A549 (cell line): ENCODE measurements around the gene POMT1. TPM values are rescaled to one million over a fixed set of nuclear protein-coding genes. Genes with fewer than 3 reads are reported as not detected.

Source experiments
- ATAC-seq, 2 experiments: fragments of 200-7000 bp in 1 of 2; fragments of >200 bp in 1 of 2; cut with Nextera tagmentation in 1 of 2; cut with Tn5 transposase in 1 of 2; 3 replicates each; pipeline versions ENCODE4 v1.8.0 to v1.9.1; 2018 to 2020; ENCODE audit warnings: mild to moderate bottlenecking in 1 of 2, moderate library complexity in 1 of 2
- CTCF ChIA-PET: fragments of 300-600 bp; sonication (Branson Sonifier 250); formaldehyde crosslinking; extraction: SDS; loops from one replicate; lab custom pipeline; 2021; ENCODE audit warnings: antibody characterized with exemption, inconsistent platforms; lab: Yijun Ruan, JAX
- POLR2A ChIA-PET: fragments of 350-600 bp; formaldehyde crosslinking; extraction: SDS; loops from one replicate; lab custom pipeline; 2021; ENCODE audit warnings: antibody characterized with exemption, inconsistent platforms; lab: Yijun Ruan, JAX
- DNase-seq, 2 experiments: peaks; one replicate each; pipeline versions ENCODE4 v3.0.0 to v3.0.0-alpha.2; 2011 to 2016; ENCODE audit warnings: low read depth in 1 of 2, low spot score in 1 of 2
- FAIRE-seq: peaks from 2 replicates; lab custom pipeline; 2011; peaks lifted over from hg19 to GRCh38; lab: Jason Lieb, UNC
- H3K27ac ChIP-seq, 2 experiments: fragments of >200 bp; sonication (Bioruptor Twin); formaldehyde crosslinking; 3 replicates each; pipeline ENCODE4 v1.5.1; 2016 to 2017
- H3K4me1 ChIP-seq: fragments of >200 bp; sonication (Bioruptor Twin); formaldehyde crosslinking; 3 replicates; pipeline ENCODE4 v1.6.1; 2016
- H3K4me2 ChIP-seq: fragments of >200 bp; sonication (Bioruptor Twin); formaldehyde crosslinking; 3 replicates; pipeline ENCODE4 v1.6.1; 2016
- H3K4me3 ChIP-seq: fragments of >200 bp; sonication (Bioruptor Twin); formaldehyde crosslinking; 3 replicates; pipeline ENCODE4 v1.5.1; 2016
- H3K9me3 ChIP-seq: fragments of >200 bp; sonication (Bioruptor Twin); formaldehyde crosslinking; 3 replicates; pipeline ENCODE4 v1.6.1; 2016
- BHLHE40 ChIP-seq: IDR thresholded peaks from 2 replicates; pipeline ENCODE4 v1.6.1; 2012; ENCODE audit warnings: low read depth, low read length, inconsistent platforms
- CTCF ChIP-seq: fragments of >200 bp; sonication (Bioruptor Twin); formaldehyde crosslinking; IDR thresholded peaks from 3 replicates; pipeline ENCODE4 v1.5.1; 2016
- ELK1 ChIP-seq: fragments of 150-350 bp; IDR thresholded peaks from 2 replicates; pipeline ENCODE4 v1.6.1; 2014; ENCODE audit warnings: low read depth, mild to moderate bottlenecking, low read length
- ESRRA ChIP-seq: fragments of 150-350 bp; IDR thresholded peaks from 2 replicates; pipeline ENCODE4 v1.6.1; 2014; ENCODE audit warnings: mild to moderate bottlenecking, low read length, borderline replicate concordance
- FOSL2 ChIP-seq, 2 experiments: fragments of 450-650 bp in 1 of 2; fragments of >200 bp in 1 of 2; sonication (Bioruptor Twin) in 1 of 2; formaldehyde crosslinking; IDR thresholded peaks; 2 replicates each; pipeline versions ENCODE4 v1.5.0 to v1.6.1; 2016 to 2020; ENCODE audit warnings: mild to moderate bottlenecking in 1 of 2, moderate library complexity in 1 of 2
- FOXS1 ChIP-seq: fragments of 250-450 bp; sonication (Bioruptor Pico); IDR thresholded peaks from 2 replicates; pipeline ENCODE4 v1.5.0; 2020; ENCODE audit warnings: mild to moderate bottlenecking, moderate library complexity
- HEYL ChIP-seq: fragments of 250-450 bp; sonication (Bioruptor Pico); IDR thresholded peaks from 2 replicates; pipeline ENCODE4 v1.8.0; 2021; ENCODE audit warnings: mild to moderate bottlenecking, moderate library complexity
- MAFK ChIP-seq: fragments of 450-650 bp; IDR thresholded peaks from 2 replicates; pipeline ENCODE4 v1.6.1; 2014; ENCODE audit not compliant: partially characterized antibody
- MAZ ChIP-seq: fragments of 150-350 bp; IDR thresholded peaks from 2 replicates; pipeline ENCODE4 v1.6.1; 2014; ENCODE audit warnings: antibody characterized with exemption, low read depth, low read length, borderline replicate concordance
- PBX3 ChIP-seq: IDR thresholded peaks from 2 replicates; pipeline ENCODE4 v1.6.1; 2012
- POLR2AphosphoS2 ChIP-seq: conservative IDR thresholded peaks from 2 replicates; pipeline ENCODE4 v1.6.1; 2012; ENCODE audit warnings: low read length, improper control_type of control experiment, inconsistent platforms
- REST ChIP-seq: fragments of 200-600 bp; sonication (generic); IDR thresholded peaks from 2 replicates; pipeline ENCODE4 v1.6.1; 2016; ENCODE audit warnings: antibody characterized with exemption, mild to moderate bottlenecking, moderate library complexity
- SMC3 ChIP-seq: fragments of >200 bp; sonication (Bioruptor Twin); formaldehyde crosslinking; IDR thresholded peaks from 3 replicates; pipeline ENCODE4 v1.6.1; 2018; ENCODE audit warnings: inconsistent platforms
- SREBF2 ChIP-seq: fragments of 450-650 bp; IDR thresholded peaks from 2 replicates; pipeline ENCODE4 v1.6.1; 2014; ENCODE audit warnings: mild to moderate bottlenecking, moderate library complexity
- TP53 ChIP-seq: fragments of 250-450 bp; sonication (Bioruptor Pico); IDR thresholded peaks from 2 replicates; pipeline ENCODE4 v1.5.0; 2021; ENCODE audit warnings: mild to moderate bottlenecking, moderate library complexity
- USF2 ChIP-seq: fragments of 450-650 bp; IDR thresholded peaks from 2 replicates; pipeline ENCODE4 v1.6.1; 2014; ENCODE audit warnings: antibody characterized with exemption
- ZFP36 ChIP-seq: fragments of 450-650 bp; IDR thresholded peaks from 2 replicates; pipeline ENCODE4 v1.6.1; 2014; ENCODE audit warnings: borderline replicate concordance; ENCODE audit not compliant: partially characterized antibody
- ZNF302 ChIP-seq: fragments of 250-450 bp; sonication (Bioruptor Pico); IDR thresholded peaks from 2 replicates; pipeline ENCODE4 v1.9.0; 2021; ENCODE audit warnings: inconsistent platforms, mild to moderate bottlenecking, moderate library complexity
- ZSCAN20 ChIP-seq: fragments of 250-450 bp; sonication (Bioruptor Pico); IDR thresholded peaks from 2 replicates; pipeline ENCODE4 v1.8.0; 2022; ENCODE audit warnings: mild to moderate bottlenecking, moderate library complexity
- WGBS: methylation state at CpG from one replicate; pipeline ENCODE4 v1.1.6; 2017; ENCODE audit errors: missing lambda C conversion rate; 5-methylcytosine and 5-hydroxymethylcytosine counted together
- polyA plus RNA-seq, 4 experiments: library from polyadenylated mRNA; depleted of rRNA in 3 of 4; stranded (reverse); fragments of >200 nt; fragmentation: RNase III in 1 of 4; extraction: RNeasy Plus Mini Kit Qiagen cat#74134 plus additional on column Dnase treatment in 1 of 4; gene quantifications; 2 replicates in 3 of 4; 3 replicates in 1 of 4; pipeline ENCODE4 v1.2.3, GENCODE V29; 2011 to 2017

The POMT1 gene
- polyA plus RNA-seq, 2 of the 4 experiments (the other 2 are of a cell fraction) = 16.5 to 17.7 TPM

- H3K27ac ChIP-seq = no peak overlapping the region
- H3K4me1 ChIP-seq = no peaks in the 10 kb centered on the region
- TF ChIP-seq FOXS1 (CRISPR knock-in tag) (no peak), SREBF2 (no peak), REST (no peak), MAFK (no peak), TP53 (no peak), POLR2AphosphoS2 (no peak), USF2 (no peak), ESRRA (no peak), ZNF302 (CRISPR knock-in tag) (no peak), ZFP36 (no peak), BHLHE40 (no peak), ELK1 (no peak), SMC3 (no peak), ZSCAN20 (CRISPR knock-in tag) (no peak), HEYL (CRISPR knock-in tag) (no peak), FOSL2 (IDR thresholded peaks at IDR 0.05) (no peak), FOSL2 (CRISPR knock-in tag; IDR thresholded peaks at IDR 0.05) (no peak), PBX3 (no peak), MAZ (no peak), CTCF (no peak)
- ChIA-PET POLR2A (no interaction called here), CTCF (interaction anchor here (1.1 to 5.8 kb wide), 3 partner anchors 11 to 22 kb away, joined by 3 to 35 read pairs (median 3); no protein-coding TSS in a partner anchor)
- WGBS = 76% methylated on average over 8 of the region's 8 CpGs
- no peak overlapping the region for H3K4me3 ChIP-seq
- H3K9me3 ChIP-seq = no peaks in the 10 kb centered on the region
- H3K4me2 ChIP-seq = no peak overlapping the region
- no peak for FAIRE-seq
- DNase-seq = no peak
- ATAC-seq = no peak
Measured at GRCh38 chr9:131490514-131490913, 12.2 kb upstream of the POMT1 start.
